Right cardiac atrium (tissue), 5 donors: ENCODE measurements around the gene TMEM186. TPM values are rescaled to one million over a fixed set of nuclear protein-coding genes. Genes with fewer than 3 reads are reported as not detected.

ENCODE experiments used
- ATAC-seq, 2 donors: fragments of 200-7000 bp; cut with Tn5 transposase; one replicate each; pipeline versions ENCODE4 v1.8.0 to v1.9.1; 2020; ENCODE audit warnings: moderate library complexity in 2 of 2, mild to moderate bottlenecking in 1 of 2
- DNase-seq, 3 donors: peaks; one replicate each; pipeline ENCODE4 v3.0.0-alpha.2; 2020
- H3K27ac ChIP-seq: one replicate; pipeline ENCODE4 v1.5.1; 2013; ENCODE audit warnings: mild to moderate bottlenecking, low read length, control low read depth, moderate library complexity
- H3K27me3 ChIP-seq: one replicate; pipeline ENCODE4 v1.6.1; 2013; ENCODE audit not compliant: control insufficient read depth, insufficient read depth
- H3K4me1 ChIP-seq: one replicate; pipeline ENCODE4 v1.6.1; 2013; ENCODE audit warnings: low read length; ENCODE audit not compliant: control insufficient read depth, insufficient read depth
- H3K4me3 ChIP-seq: one replicate; pipeline ENCODE4 v1.5.1; 2013; ENCODE audit warnings: low read length, control low read depth
- H3K9me3 ChIP-seq: one replicate; pipeline ENCODE4 v1.6.1; 2013; ENCODE audit warnings: low read length; ENCODE audit not compliant: control insufficient read depth
- WGBS: extraction: QIAGEN DNeasy Blood & Tissue Kit; methylation state at CpG from one replicate; pipeline ENCODE4 v1.1.7; 2013; 5-methylcytosine and 5-hydroxymethylcytosine counted together
- intact Hi-C, 4 donors: fragments of 100-400 bp; cut with DNase I; formaldehyde crosslinking; loops; one replicate each; pipeline versions ENCODE4 v1.11.0 to v1.14.0; 2022 to 2023
- polyA plus RNA-seq: library from polyadenylated mRNA; stranded (reverse); fragments of 200-250 nt; gene quantifications from one replicate; pipeline ENCODE4 v1.2.3, GENCODE V29; 2013
- total RNA-seq, 4 donors: library from RNA; stranded (reverse); fragmentation: NEBNext Ultra II Directional; extraction: Animal tissue kit (Norgen Biotek cat#: 25700); gene quantifications; one replicate each; pipeline ENCODE4 v1.2.1, GENCODE V29; 2021
- donor health status: healthy with polysubstance abuse.
- donor health status: DM: no; HTN: yes; CAD: no.
- donor health status: DM: no; HTN: no; CAD: no.
- donor health status: DM: no; HTN: yes; CAD: no; lungs with severe emphysema.
- donor health status: DM: yes; HTN: yes; CAD: no.

The TMEM186 gene
- total and polyA plus RNA-seq, 5 donors: 11.5 to 12.8 (median 12.3) TPM

GRCh38 chr16:8831450-8831849, 34.0 kb upstream of the TMEM186 start:
- Histone ChIP-seq H3K27me3 (no peaks in the 10 kb centered on the region), H3K4me1 (no peaks in the 10 kb centered on the region), H3K4me3 (no peak overlapping the region), H3K9me3 (no peaks in the 10 kb centered on the region), H3K27ac (no peak overlapping the region)
- intact Hi-C loops: no loop called here
- DNase-seq (no peak), ATAC-seq (peak in 1 of 2 donors; percentile 23)
- WGBS: 89% methylated on average over 9 of the region's 9 CpGs

DNA sequence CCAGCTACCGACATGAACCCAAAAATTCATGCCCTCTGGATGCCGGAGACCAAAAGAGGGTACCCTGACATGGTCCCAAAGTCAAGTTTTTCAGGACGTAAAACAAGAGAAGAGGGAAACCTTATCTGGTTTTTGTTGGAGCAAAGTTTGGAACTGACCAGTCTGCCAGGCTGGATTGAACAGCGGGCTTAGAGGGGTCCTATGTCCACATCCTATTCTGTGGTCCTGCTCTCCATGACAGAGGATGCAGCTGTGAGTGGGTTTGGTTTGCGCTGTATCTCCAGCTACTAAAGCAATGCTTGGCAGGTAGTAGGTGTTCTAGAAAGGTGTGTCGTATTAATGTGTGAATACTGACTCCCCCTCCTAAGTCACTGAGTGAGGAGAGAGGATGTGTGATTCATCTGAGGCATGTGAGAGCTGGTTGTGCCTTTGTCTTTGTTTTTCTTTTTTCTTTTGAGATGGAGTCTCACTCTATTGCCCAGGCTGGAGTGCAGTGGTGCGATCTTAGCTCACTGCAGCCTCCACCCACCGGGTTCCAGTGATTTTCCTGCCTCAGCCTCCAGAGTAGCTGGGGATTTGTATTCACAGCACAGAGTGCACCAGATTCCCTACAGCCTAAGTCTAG, 31.2 kb upstream of the TMEM186 start:
- 95% methylated on average over 8 of the region's 8 CpGs for WGBS
- DNase-seq: no peak

DNA sequence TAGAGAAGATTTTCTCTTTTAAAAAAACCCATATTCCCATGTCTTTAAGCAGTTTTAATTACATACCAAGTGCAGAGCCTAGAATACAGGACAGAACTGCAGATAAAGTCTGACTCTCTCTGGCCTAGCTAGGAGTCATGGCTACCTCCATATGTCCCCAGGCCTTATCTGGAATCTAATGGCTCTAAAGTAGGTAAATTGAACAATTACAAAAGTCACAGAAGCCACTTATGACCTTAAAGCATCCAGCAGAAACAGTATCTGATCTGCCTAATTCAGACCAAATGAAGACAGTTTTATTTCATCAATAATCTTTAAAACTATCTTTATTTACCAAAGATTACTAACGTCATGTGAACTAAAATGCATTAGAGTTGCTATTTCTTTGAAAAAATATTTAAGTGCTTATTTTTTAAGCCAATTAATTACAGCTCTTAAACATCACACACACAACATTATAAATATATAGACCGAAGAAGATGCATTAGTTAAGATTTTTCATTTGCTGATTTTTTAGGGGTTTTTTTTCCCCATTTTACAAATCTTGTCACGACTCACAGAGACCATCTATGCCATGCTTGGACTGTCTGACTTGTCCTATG, 28.9 kb upstream of the TMEM186 start:
- intact Hi-C loops: no loop called here
- Histone ChIP-seq H3K4me3 (no peak overlapping the region), H3K27ac (no peak overlapping the region), H3K27me3 (no peaks in the 10 kb centered on the region), H3K4me1 (no peaks in the 10 kb centered on the region), H3K9me3 (no peaks in the 10 kb centered on the region)
- no peak for ATAC-seq
- no peak for DNase-seq
- 90% methylated on average over 3 of the region's 3 CpGs for WGBS

More for the DNA sequence above, 31.2 kb upstream of the TMEM186 start:
- intact Hi-C loops: no loop called here
- H3K27me3 ChIP-seq: no peaks in the 10 kb centered on the region
- H3K4me3 ChIP-seq: no peak overlapping the region
- peak in 1 of 2 donors; percentile 32 for ATAC-seq
- no peak overlapping the region for H3K27ac ChIP-seq
- no peaks in the 10 kb centered on the region for H3K4me1 ChIP-seq
- no peaks in the 10 kb centered on the region for H3K9me3 ChIP-seq

GRCh38 chr16:8822403-8822802, 25.0 kb upstream of the TMEM186 start:
- DNase-seq: no peak
- intact Hi-C loops: no loop called here
- no peaks in the 10 kb centered on the region for H3K9me3 ChIP-seq
- ATAC-seq: no peak
- no peaks in the 10 kb centered on the region for H3K27me3 ChIP-seq
- 94% methylated on average over 3 of the region's 3 CpGs for whole genome bisulfite sequencing
- H3K4me1 ChIP-seq: no peaks in the 10 kb centered on the region
- H3K4me3 ChIP-seq: no peak overlapping the region
- no peak overlapping the region for H3K27ac ChIP-seq

- no peaks in the 10 kb centered on the region for H3K9me3 ChIP-seq
- WGBS: 73% methylated on average over 6 of the region's 6 CpGs
- H3K4me3 ChIP-seq: no peak overlapping the region
- ATAC-seq: no peak
- intact Hi-C loops: no loop called here
- no peak for DNase-seq
- no peaks in the 10 kb centered on the region for H3K4me1 ChIP-seq
- H3K27me3 ChIP-seq: no peaks in the 10 kb centered on the region
- H3K27ac ChIP-seq: no peak overlapping the region
These were observed 22.1 kb upstream of the TMEM186 start for GRCh38 chr16:8819411-8820034.

DNA sequence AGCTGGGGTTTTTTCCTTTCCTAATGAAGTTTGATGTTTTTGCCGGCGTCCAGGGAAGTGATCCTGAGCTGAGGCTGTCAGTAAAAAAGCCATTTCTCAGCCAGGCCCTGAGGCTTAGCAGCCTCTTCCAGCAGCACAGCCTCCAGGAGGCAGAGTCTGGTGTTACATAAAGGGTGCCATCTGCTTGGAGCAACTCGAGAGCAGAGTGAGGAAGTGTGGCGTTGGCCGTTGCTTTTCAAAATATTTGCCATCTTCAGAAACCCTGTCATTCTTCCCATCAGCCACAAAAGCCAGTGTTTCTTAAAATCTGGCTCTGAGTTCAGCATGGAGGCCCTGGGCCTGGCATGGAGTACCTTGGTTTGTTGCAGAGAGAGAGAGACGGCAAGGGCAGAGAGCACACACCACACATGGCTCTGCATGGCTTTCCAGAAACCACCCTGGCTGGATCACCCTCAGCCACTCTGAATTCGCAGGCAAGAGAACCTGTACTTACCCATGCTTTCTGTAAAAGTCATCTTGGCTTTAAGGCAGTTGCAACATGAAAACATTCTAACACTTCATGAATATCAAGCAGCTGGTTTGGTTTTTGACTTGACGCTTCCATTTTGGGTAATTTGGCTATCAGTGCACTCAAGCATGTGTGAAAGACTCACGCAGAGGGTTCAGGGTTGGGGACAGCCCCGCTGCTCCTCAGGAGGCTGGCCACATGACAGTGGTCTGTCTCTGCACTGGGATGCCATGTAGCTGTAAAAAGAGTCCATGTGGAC, 21.2 kb upstream of the TMEM186 start:
- intact Hi-C loops: no loop called here
- WGBS: 62% methylated on average over 10 of the region's 10 CpGs
- Histone ChIP-seq H3K4me3 (no peak overlapping the region), H3K27ac (peak overlapping the region; percentile 15), H3K27me3 (no peaks in the 10 kb centered on the region), H3K9me3 (no peaks in the 10 kb centered on the region), H3K4me1 (no peaks in the 10 kb centered on the region)
- DNase-seq (no peak), ATAC-seq (peak; percentile 55 to 70)

GRCh38 chr16:8816967-8817655, 19.7 kb upstream of the TMEM186 start:
- ATAC-seq (no peak), DNase-seq (no peak)
- Histone ChIP-seq H3K27ac (no peak overlapping the region), H3K4me1 (no peaks in the 10 kb centered on the region), H3K4me3 (no peak overlapping the region), H3K27me3 (no peaks in the 10 kb centered on the region), H3K9me3 (no peaks in the 10 kb centered on the region)
- WGBS: 73% methylated on average over 6 of the region's 6 CpGs
- intact Hi-C loops: no loop called here

DNA sequence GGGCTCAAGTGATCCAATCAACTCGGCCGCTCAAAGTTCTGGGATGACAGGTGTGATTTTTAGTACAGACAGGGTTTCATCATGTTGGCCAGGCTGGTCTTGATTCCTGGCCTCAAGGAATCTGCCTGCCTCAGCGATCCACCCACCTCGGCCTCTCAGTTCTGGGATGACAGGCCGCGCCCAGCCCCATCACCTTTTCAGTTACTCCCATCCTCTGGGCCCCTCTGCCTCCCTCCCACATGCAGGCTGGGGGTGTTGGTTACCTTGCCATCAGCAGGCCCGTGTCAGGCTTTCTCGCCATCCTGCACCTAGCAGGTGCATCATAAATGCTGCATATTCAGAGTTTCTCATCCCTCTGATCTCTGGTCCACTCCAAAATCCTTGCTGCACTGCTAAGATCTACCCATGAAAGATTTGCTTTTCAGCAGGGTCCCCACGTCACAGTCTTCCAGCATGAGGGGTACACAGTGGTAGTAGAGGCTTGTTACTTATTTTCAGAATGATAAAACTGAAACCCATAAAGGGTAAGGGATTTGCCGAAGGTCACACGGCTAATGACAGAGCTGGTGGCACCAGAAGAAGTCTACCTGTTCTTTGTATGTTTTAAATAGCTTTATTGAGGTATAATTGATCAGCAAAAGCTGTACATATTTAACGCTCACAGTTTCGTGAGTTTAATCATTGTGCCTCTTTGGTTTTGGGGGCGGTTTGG, 16.8 kb upstream of the TMEM186 start:
- WGBS: 95% methylated on average over 14 of the region's 14 CpGs
- intact Hi-C loops: no loop called here
- ATAC-seq: no peak

DNA sequence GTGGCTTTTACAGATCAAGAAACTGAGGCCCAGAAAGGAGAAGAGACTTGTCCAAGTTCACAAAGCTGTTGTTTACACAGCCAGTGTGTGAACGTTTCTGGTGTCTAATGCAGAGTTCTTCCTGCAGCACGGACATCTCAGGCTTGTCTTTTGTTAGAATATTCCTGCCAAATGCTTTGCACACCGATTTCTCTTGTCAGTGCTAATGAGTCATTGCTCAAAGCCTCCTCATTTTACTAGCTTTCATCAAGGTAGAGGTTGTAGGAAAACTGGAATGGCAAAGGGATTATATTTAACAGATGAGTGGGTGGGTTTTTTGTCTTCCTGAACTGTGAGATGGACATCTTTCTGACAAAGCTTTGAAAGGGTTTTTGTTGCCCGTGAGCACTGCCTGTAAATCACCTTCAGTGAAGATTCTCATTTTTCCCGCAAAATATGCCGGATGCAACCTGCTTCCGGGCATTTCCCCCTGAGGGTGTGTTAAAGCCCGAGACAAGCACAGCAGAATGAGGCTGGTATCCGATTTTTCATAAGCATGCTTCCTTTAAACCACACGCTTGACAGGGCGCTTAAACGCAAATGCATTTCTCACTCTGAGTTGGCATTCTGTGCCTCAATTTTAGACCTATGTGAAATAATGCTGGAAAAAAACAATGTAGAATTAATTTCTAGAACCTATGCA, 14.9 kb upstream of the TMEM186 start:
- Histone ChIP-seq H3K27ac (no peak overlapping the region), H3K4me1 (no peaks in the 10 kb centered on the region), H3K9me3 (no peaks in the 10 kb centered on the region), H3K27me3 (no peaks in the 10 kb centered on the region), H3K4me3 (no peak overlapping the region)
- ATAC-seq (no peak), DNase-seq (no peak)
- WGBS: 88% methylated on average over 12 of the region's 12 CpGs
- intact Hi-C loops: no loop called here

More for the DNA sequence above, 16.8 kb upstream of the TMEM186 start:
- Histone ChIP-seq H3K27ac (no peak overlapping the region), H3K4me1 (no peaks in the 10 kb centered on the region), H3K27me3 (no peaks in the 10 kb centered on the region), H3K4me3 (no peak overlapping the region), H3K9me3 (no peaks in the 10 kb centered on the region)
- no peak for DNase-seq
